ENCODE data around the gene BCAR3. TPM values are rescaled to one million over a fixed set of nuclear protein-coding genes. Genes with fewer than 3 reads are reported as not detected.
A peak's percentile ranks its signal among the peaks of the same experiment; 100 is the strongest.

The BCAR3 gene
- total RNA-seq, 1 experiment from 2014 or later: 15.6 TPM

DNA sequence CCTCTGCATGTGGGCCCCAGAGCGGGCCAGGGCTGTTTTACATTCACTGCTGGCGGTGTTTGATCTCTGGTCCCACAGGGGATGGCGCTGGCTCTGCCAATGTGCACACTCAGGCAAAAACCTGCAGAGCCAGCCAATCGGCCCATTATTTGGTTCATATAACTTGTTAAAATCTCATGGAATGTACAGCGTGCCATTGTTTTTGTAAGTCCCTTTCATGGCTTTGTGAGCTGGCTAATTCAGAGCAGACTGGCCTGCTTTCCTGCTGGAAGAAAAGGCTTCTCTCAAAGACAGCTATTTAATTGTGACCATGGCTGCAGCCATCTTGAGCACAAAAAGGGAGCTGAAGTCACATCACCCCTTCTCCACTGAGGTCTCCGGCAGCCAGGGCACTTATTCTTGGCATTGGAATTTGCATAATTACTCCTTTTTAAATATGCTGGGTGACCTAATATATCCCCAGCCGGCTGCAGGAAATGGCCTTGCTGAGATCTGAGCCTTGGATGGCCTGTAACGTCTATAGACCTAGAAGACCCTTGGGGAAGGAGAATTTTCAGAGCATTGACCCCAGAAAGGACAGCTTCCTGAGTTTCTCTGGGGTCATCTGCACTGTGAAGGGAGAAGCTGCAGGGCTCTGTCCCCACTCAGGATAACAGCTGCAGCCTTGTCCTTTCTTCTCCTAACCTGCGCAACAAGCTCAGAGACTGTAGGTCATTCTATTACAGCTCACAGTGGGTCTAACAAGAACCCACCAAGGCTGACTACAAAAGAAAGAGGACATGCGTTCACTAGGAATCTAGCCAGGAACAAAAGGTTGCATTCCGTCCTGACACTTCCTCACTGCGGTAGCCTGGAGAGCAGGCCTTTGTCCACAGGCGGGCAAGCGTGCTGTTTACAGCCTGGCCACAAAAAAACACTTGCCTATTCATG, 45.8 kb downstream of the BCAR3 start:
- Mint-ChIP-seq H3K4me1 (ENCODE audit: low read depth, unreplicated experiment) (peaks cover 18% of the 10 kb centered on the region), H3K4me3 (ENCODE audit: low read depth, unreplicated experiment) (no peak overlapping the region), H3K9me3 (ENCODE audit: low read depth, unreplicated experiment) (no peaks in the 10 kb centered on the region), H3K27ac (ENCODE audit: unreplicated experiment) (no peak overlapping the region), H3K36me3 (ENCODE audit: insufficient read depth, unreplicated experiment) (peaks cover 5% of the 10 kb centered on the region), H3K27me3 (ENCODE audit: unreplicated experiment) (no peaks in the 10 kb centered on the region)
- CTCF ChIA-PET: interaction anchor here (0.6 to 0.9 kb wide), 2 partner anchors 133 to 178 kb away, joined by 3 read pairs; no protein-coding TSS in a partner anchor
- BruUV-seq (replicated peaks): no TSS peak
- intact Hi-C loops (cut with micrococcal nuclease; ENCODE audit: unreplicated experiment): no loop called here
- TF ChIP-seq CTCF (IDR thresholded peaks at IDR 0.05; ENCODE audit: unreplicated experiment): no peak
- no peak for DNase-seq

DNA sequence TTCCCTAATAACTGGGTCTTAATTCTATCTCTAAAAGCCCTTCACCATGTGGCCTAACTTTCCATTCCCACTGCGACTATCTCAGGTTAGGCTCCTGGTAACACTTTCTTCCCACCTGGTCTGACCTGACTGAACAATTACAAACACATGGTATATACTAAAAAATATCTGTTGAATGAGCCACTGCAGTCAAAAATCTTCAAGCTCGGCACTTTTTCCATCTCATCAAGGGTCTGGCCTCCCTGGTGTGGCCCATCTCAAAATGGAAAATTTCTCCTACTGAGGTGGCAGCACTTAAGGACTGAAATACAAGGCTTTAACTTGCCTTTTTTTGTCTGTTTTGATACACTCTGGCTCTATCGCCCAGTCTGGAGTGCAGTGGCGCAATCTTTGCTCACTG, 48.3 kb downstream of the BCAR3 start:
- peaks cover 6% of the 10 kb centered on the region for H3K36me3 Mint-ChIP-seq (ENCODE audit: insufficient read depth, unreplicated experiment)
- H3K4me1 Mint-ChIP-seq (ENCODE audit: low read depth, unreplicated experiment): peaks cover 29% of the 10 kb centered on the region
- BruUV-seq (replicated peaks): no TSS peak
- H3K27me3 Mint-ChIP-seq (ENCODE audit: unreplicated experiment): no peaks in the 10 kb centered on the region
- CTCF ChIA-PET: interaction anchor here (0.7 kb wide), 1 partner anchor 181 kb away, joined by 4 read pairs; no protein-coding TSS in a partner anchor
- intact Hi-C loops (cut with micrococcal nuclease; ENCODE audit: unreplicated experiment): loop anchor here (5.0 kb wide), 1 partner anchor 39 kb away; no protein-coding TSS in a partner anchor
- DNase-seq: no peak
- no peak overlapping the region for H3K27ac Mint-ChIP-seq (ENCODE audit: unreplicated experiment)
- no peak overlapping the region for H3K4me3 Mint-ChIP-seq (ENCODE audit: low read depth, unreplicated experiment)
- TF ChIP-seq CTCF (IDR thresholded peaks at IDR 0.05; ENCODE audit: unreplicated experiment): no peak
- H3K9me3 Mint-ChIP-seq (ENCODE audit: low read depth, unreplicated experiment): no peaks in the 10 kb centered on the region

DNA sequence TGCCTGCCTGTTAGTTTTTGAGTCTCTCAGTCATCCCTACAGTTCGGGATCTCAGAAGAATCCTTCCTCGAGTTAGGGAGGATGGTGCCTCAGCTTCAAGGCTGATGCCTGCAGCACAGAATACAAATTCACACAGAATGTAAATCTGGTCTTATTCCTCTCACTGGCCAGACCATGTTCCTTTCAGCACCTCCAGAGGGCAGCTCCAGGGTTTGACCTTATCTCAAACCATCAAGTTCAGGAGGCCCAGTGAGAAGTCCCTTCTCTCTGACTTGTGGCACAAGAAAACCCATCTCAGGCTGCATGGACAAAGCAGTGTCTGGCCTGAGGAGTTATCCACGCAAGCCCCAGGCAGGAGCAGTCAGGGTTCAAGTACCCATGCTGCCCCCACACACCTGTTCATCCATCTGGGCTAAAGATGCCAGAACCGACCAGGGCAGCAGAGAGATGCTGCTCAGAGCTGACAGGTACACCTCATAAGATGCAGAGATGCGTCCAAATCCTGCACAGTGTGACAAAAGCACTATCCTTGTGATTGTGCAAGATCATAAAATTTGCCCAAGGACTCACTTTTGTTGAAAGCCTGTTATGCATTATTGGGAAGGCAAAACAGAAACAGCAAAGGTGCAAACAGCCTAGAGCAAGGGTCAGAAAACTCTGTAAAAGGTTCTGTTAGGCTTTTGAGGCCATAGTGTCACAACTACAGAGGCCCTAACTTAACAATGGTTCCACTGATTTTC, 49.8 kb downstream of the BCAR3 start:
- intact Hi-C loops (cut with micrococcal nuclease; ENCODE audit: unreplicated experiment): loop anchor here (5.0 kb wide), 1 partner anchor 41 kb away; no protein-coding TSS in a partner anchor
- no TSS peak for BruUV-seq (replicated peaks)
- TF ChIP-seq CTCF (IDR thresholded peaks at IDR 0.05; ENCODE audit: unreplicated experiment): peak; percentile 43
- CTCF ChIA-PET: interaction anchor here (1.0 to 3.9 kb wide), 4 partner anchors 74 to 214 kb away, joined by 3 to 125 read pairs (median 22); no protein-coding TSS in a partner anchor
- Mint-ChIP-seq H3K4me3 (ENCODE audit: low read depth, unreplicated experiment) (no peak overlapping the region), H3K27me3 (ENCODE audit: unreplicated experiment) (no peaks in the 10 kb centered on the region), H3K4me1 (ENCODE audit: low read depth, unreplicated experiment) (peaks cover 30% of the 10 kb centered on the region), H3K36me3 (ENCODE audit: insufficient read depth, unreplicated experiment) (peaks cover 6% of the 10 kb centered on the region), H3K9me3 (ENCODE audit: low read depth, unreplicated experiment) (no peaks in the 10 kb centered on the region), H3K27ac (ENCODE audit: unreplicated experiment) (no peak overlapping the region)
- DNase-seq: peak; percentile 28

- DNase-seq: no peak
- Mint-ChIP-seq H3K9me3 (ENCODE audit: low read depth, unreplicated experiment) (no peaks in the 10 kb centered on the region), H3K4me3 (ENCODE audit: low read depth, unreplicated experiment) (no peak overlapping the region), H3K27me3 (ENCODE audit: unreplicated experiment) (no peaks in the 10 kb centered on the region), H3K36me3 (ENCODE audit: insufficient read depth, unreplicated experiment) (peaks cover 6% of the 10 kb centered on the region), H3K27ac (ENCODE audit: unreplicated experiment) (no peak overlapping the region), H3K4me1 (ENCODE audit: low read depth, unreplicated experiment) (peaks cover 38% of the 10 kb centered on the region)
- no TSS peak for BruUV-seq (replicated peaks)
- CTCF ChIA-PET: interaction anchor here (0.7 to 3.9 kb wide), 12 partner anchors 9 to 216 kb away, joined by 3 to 125 read pairs (median 4); partner anchors contain the start of gene BCAR3
- TF ChIP-seq CTCF (IDR thresholded peaks at IDR 0.05; ENCODE audit: unreplicated experiment): no peak
- intact Hi-C loops (cut with micrococcal nuclease; ENCODE audit: unreplicated experiment): loop anchor here (5.0 kb wide), 1 partner anchor 42 kb away; no protein-coding TSS in a partner anchor
Measured at GRCh38 chr1:93630168-93630567, 51.5 kb downstream of the BCAR3 start.
